ENCODE measurements around the gene KRTAP27-1. TPM values are rescaled to one million over a fixed set of nuclear protein-coding genes. Genes with fewer than 3 reads are reported as not detected.

The KRTAP27-1 gene
- total RNA-seq, 1 donor from 2014 or later = not detected

Small RNA genes within 50 kb of the gene (small RNA-seq; reads per million reads assigned to genes)
- gene KRTAP23-1 (ENCODE audit: low replicate concordance) (not detected), gene MIR4327 (ENCODE audit: low replicate concordance) (not detected)

Other genes starting within 250 kb of the KRTAP27-1 start
- not detected for gene CLDN17, start 170.9 kb downstream of the KRTAP27-1 start, total RNA-seq
- 4.0 TPM for gene CLDN8, start 121.6 kb downstream of the KRTAP27-1 start, total RNA-seq
- not detected for gene KRTAP24-1, start 54.7 kb downstream of the KRTAP27-1 start, total RNA-seq
- gene KRTAP25-1, start 48.2 kb downstream of the KRTAP27-1 start, total RNA-seq = not detected
- not detected for gene KRTAP26-1, start 17.4 kb downstream of the KRTAP27-1 start, total RNA-seq
- not detected for gene KRTAP23-1, start 10.9 kb upstream of the KRTAP27-1 start, total RNA-seq
- not detected for gene KRTAP13-2, start 34.6 kb upstream of the KRTAP27-1 start, total RNA-seq
- not detected for gene KRTAP13-1, start 58.3 kb upstream of the KRTAP27-1 start, total RNA-seq
- not detected for gene KRTAP13-3, start 88.2 kb upstream of the KRTAP27-1 start, total RNA-seq
- not detected for gene KRTAP13-4, start 92.5 kb upstream of the KRTAP27-1 start, total RNA-seq
- gene KRTAP15-1, start 102.6 kb upstream of the KRTAP27-1 start, total RNA-seq = not detected
- gene KRTAP19-1, start 142.7 kb upstream of the KRTAP27-1 start, total RNA-seq = not detected
- gene KRTAP19-2, start 149.7 kb upstream of the KRTAP27-1 start, total RNA-seq = not detected
- not detected for gene KRTAP19-3, start 154.3 kb upstream of the KRTAP27-1 start, total RNA-seq
- gene KRTAP19-4, start 159.5 kb upstream of the KRTAP27-1 start, total RNA-seq = not detected
- not detected for gene KRTAP19-5, start 164.4 kb upstream of the KRTAP27-1 start, total RNA-seq
- gene KRTAP19-6, start 204.2 kb upstream of the KRTAP27-1 start, total RNA-seq = not detected
- gene KRTAP19-7, start 223.6 kb upstream of the KRTAP27-1 start, total RNA-seq = not detected

Measured in tongue (tissue), 2 donors.